ENCODE data around the gene TRIML1. TPM values are rescaled to one million over a fixed set of nuclear protein-coding genes. Genes with fewer than 3 reads are reported as not detected.

Gene TRIML1
- total and polyA plus RNA-seq, 2 of the 8 experiments (the other 6 are each of a cell fraction or from before 2014, with no cell fraction given): not detected

DNA sequence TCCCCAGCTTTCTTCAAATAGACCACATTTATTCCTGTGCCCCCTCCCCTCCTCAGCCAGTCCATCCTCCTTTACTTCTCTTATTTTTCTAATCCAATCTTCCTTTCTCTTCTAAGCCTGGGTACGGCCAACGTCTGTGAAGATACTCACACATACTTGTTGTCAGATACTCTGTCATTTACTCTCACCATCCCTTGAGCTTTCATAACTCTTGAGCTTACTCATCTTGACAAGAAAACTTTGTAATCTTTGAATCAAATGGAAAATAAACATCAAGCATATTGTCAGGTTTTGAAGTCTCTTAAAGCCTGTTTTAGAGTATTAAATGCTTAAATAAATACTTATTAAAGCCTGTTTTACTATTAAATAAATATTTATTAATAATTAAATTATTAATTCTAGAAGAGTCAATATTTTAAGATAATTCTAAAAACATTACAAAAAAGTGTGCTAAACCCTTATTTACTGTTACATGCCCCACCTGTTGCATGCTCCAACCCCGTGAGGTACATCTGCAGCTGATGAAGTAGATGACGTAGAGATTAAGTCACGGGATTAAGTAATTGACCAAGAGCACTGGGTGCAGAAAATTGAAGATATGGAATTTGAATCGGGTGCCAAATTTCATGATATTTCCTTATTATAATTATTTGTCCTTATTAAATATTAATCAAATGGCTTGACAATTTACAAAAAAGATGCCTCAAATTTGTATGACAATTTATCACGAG lies 28.3 kb upstream of the TRIML1 start (continued):
- no peak for TF ChIP-seq RNF2 (IDR thresholded peaks at IDR 0.05; ENCODE audit: borderline replicate concordance, low read depth, low read length, missing control alignments, poor library complexity, severe bottlenecking)
- no peak for TF ChIP-seq PHF8 (conservative IDR thresholded peaks at IDR 0.05; ENCODE audit: low read depth, low read length)
- TF ChIP-seq SIRT6 (IDR thresholded peaks at IDR 0.05; ENCODE audit: low read length): no peak
- TF ChIP-seq CBX8 (IDR thresholded peaks at IDR 0.05; ENCODE audit: borderline replicate concordance, low read depth, low read length): no peak
- TF ChIP-seq SAP30 (IDR thresholded peaks at IDR 0.05; ENCODE audit: insufficient read depth, insufficient replicate concordance, low read length): no peak
- TF ChIP-seq CHD1 (IDR thresholded peaks at IDR 0.05; ENCODE audit: low read depth, low read length): no peak
- TF ChIP-seq POU5F1 (IDR thresholded peaks at IDR 0.05; ENCODE audit: low read depth, low read length): no peak
- no peak for TF ChIP-seq RXRA (IDR thresholded peaks at IDR 0.05; ENCODE audit: insufficient read depth, low read depth, low read length)
- TF ChIP-seq TBP (IDR thresholded peaks at IDR 0.05; ENCODE audit: low read depth, low read length): no peak

All from H1 (cell line).